Ovary (tissue), 9 donors: ENCODE measurements around the gene UNC5C. TPM values are rescaled to one million over a fixed set of nuclear protein-coding genes. Genes with fewer than 3 reads are reported as not detected.

Experiments
- DNase-seq, 5 donors: peaks; one replicate each; pipeline ENCODE4 v3.0.0-alpha.2; 2019 to 2020
- H3K27ac ChIP-seq, 2 donors: fragments of 200-600 bp; one replicate each; pipeline versions ENCODE4 v1.5.1 to v1.8.0; 2019 to 2022
- H3K27me3 ChIP-seq: fragments of 200-600 bp; one replicate; pipeline ENCODE4 v1.8.0; 2022
- H3K36me3 ChIP-seq: fragments of 200-600 bp; sonication (generic); one replicate; pipeline ENCODE4 v1.5.1; 2019
- H3K4me1 ChIP-seq: one replicate; pipeline ENCODE4 v1.8.1; 2013; ENCODE audit warnings: mild to moderate bottlenecking, moderate library complexity; ENCODE audit not compliant: insufficient read depth
- H3K4me3 ChIP-seq: fragments of 200-600 bp; sonication (generic); one replicate; pipeline ENCODE4 v1.5.1; 2017
- H3K9me3 ChIP-seq, 2 donors: fragments of 200-600 bp in 1 of 2; sonication (generic) in 1 of 2; one replicate each; pipeline versions ENCODE4 v1.5.1 to v1.8.1; 2013 to 2019; ENCODE audit warnings: mild to moderate bottlenecking in 1 of 2, moderate library complexity in 1 of 2
- CTCF ChIP-seq, 3 donors: fragments of 450-650 bp in 2 of 3; fragments of 200-600 bp in 1 of 3; IDR thresholded peaks; one replicate each; pipeline versions ENCODE4 v1.5.1 to v1.8.0; 2016 to 2022; ENCODE audit warnings: antibody characterized with exemption in 3 of 3, mild to moderate bottlenecking in 1 of 3
- EP300 ChIP-seq: sonication (generic); formaldehyde crosslinking; IDR thresholded peaks from one replicate; pipeline ENCODE4 v1.6.1; 2017; ENCODE audit warnings: antibody characterized with exemption
- POLR2A ChIP-seq: fragments of 450-650 bp; IDR thresholded peaks from one replicate; pipeline ENCODE4 v1.6.1; 2017; ENCODE audit warnings: antibody characterized with exemption, mild to moderate bottlenecking, moderate library complexity
- WGBS, 3 donors: extraction: QIAGEN DNeasy Blood & Tissue Kit in 1 of 3; methylation state at CpG; one replicate each; pipeline versions ENCODE4 v1.1.5 to v1.1.7; 2013 to 2017; 5-methylcytosine and 5-hydroxymethylcytosine counted together
- intact Hi-C, 4 donors: fragments of 100-400 bp; cut with DNase I; formaldehyde crosslinking; loops; one replicate each; pipeline versions ENCODE4 v1.11.0 to v1.15.1; 2022 to 2023
- polyA plus RNA-seq, 2 donors: library from polyadenylated mRNA; stranded (reverse); fragments of 200-250 nt in 1 of 2; fragments of 350-450 nt in 1 of 2; fragmentation: Illumina TruSeq in 1 of 2; extraction: RNeasy Lipid Tissue Mini Kit (QIAGEN cat#74804) in 1 of 2; gene quantifications; one replicate each; pipeline ENCODE4 v1.2.3, GENCODE V29; 2013 to 2014
- total RNA-seq, 7 donors: library from RNA; depleted of rRNA in 2 of 7; stranded (reverse); fragments of >200 nt in 2 of 7; fragmentation: NEBNext Ultra II Directional in 3 of 7; extraction: Animal tissue kit (Norgen Biotek cat#: 25700) in 3 of 7; gene quantifications; one replicate each; pipeline versions ENCODE4 v1.1.0 to v1.2.4, GENCODE V29; 2016 to 2023
- donor health status: DM: no; HTN: no; CAD: no; lungs with moderate emphysema.
- donor health status: DM: no; HTN: no; CAD: no.
- donor health status: Bipolar disorder and iron deficiency.
- donor health status: DM: yes; HTN: yes; CAD: no.
- donor health status: DM: no; HTN: no; CAD: no.
- donor health status: DM: yes; HTN: yes; CAD: no.

UNC5C gene
- total and polyA plus RNA-seq, 9 donors: 1.8 to 9.4 (median 3.9) TPM

- WGBS, 3 donors: 25 to 35% (median 32%) methylated on average over 4 of the region's 4 CpGs
- H3K4me3 ChIP-seq: no peak overlapping the region
- H3K9me3 ChIP-seq: no peaks in the 10 kb centered on the region
- TF ChIP-seq POLR2A: no peak
- no peak for TF ChIP-seq CTCF (IDR thresholded peaks at IDR 0.05)
- TF ChIP-seq EP300: no peak
- no peaks in the 10 kb centered on the region for H3K4me1 ChIP-seq
- no peak for DNase-seq
- no peak overlapping the region for H3K27ac ChIP-seq
- no peaks in the 10 kb centered on the region for H3K36me3 ChIP-seq
- no peaks in the 10 kb centered on the region for H3K27me3 ChIP-seq
- intact Hi-C loops: no loop called here
Observed at GRCh38 chr4:95426455-95426854, 122.3 kb downstream of the UNC5C start.

GRCh38 chr4:95422436-95422835, 126.3 kb downstream of the UNC5C start:
- no peak for DNase-seq
- H3K4me1 ChIP-seq: no peaks in the 10 kb centered on the region
- H3K36me3 ChIP-seq: no peaks in the 10 kb centered on the region
- H3K27ac ChIP-seq: no peak overlapping the region
- WGBS, 3 donors: 80 to 88% (median 87%) methylated on average over 7 of the region's 7 CpGs
- H3K4me3 ChIP-seq: no peak overlapping the region
- H3K27me3 ChIP-seq: no peaks in the 10 kb centered on the region
- TF ChIP-seq CTCF (IDR thresholded peaks at IDR 0.05) (no peak), EP300 (no peak), POLR2A (no peak)
- no peaks in the 10 kb centered on the region for H3K9me3 ChIP-seq
- intact Hi-C loops: no loop called here

GRCh38 chr4:95421869-95422268, 126.9 kb downstream of the UNC5C start:
- WGBS, 3 donors: 79 to 86% (median 81%) methylated on average over 4 of the region's 4 CpGs
- TF ChIP-seq CTCF (IDR thresholded peaks at IDR 0.05) (no peak), POLR2A (no peak), EP300 (no peak)
- intact Hi-C loops: no loop called here

GRCh38 chr4:95417531-95417930, 131.2 kb downstream of the UNC5C start:
- H3K36me3 ChIP-seq: no peaks in the 10 kb centered on the region
- no peaks in the 10 kb centered on the region for H3K4me1 ChIP-seq
- WGBS, 3 donors: 56 to 85% (median 76%) methylated on average over 3 of the region's 3 CpGs
- H3K27me3 ChIP-seq: no peaks in the 10 kb centered on the region
- no peaks in the 10 kb centered on the region for H3K9me3 ChIP-seq
- intact Hi-C loops: no loop called here
- no peak for TF ChIP-seq EP300
- TF ChIP-seq POLR2A: no peak
- TF ChIP-seq CTCF (IDR thresholded peaks at IDR 0.05): no peak
- no peak overlapping the region for H3K4me3 ChIP-seq
- no peak overlapping the region for H3K27ac ChIP-seq
- DNase-seq: no peak

More at GRCh38 chr4:95421869-95422268, 126.9 kb downstream of the UNC5C start:
- H3K27me3 ChIP-seq: no peaks in the 10 kb centered on the region
- no peaks in the 10 kb centered on the region for H3K36me3 ChIP-seq
- no peak overlapping the region for H3K4me3 ChIP-seq
- no peaks in the 10 kb centered on the region for H3K9me3 ChIP-seq
- H3K27ac ChIP-seq: no peak overlapping the region
- no peaks in the 10 kb centered on the region for H3K4me1 ChIP-seq
- no peak for DNase-seq
